SU-DHL-6 (cell line): ENCODE data around the gene CTNNBL1.

Experiments
- H2AFZ ChIP-seq: fragments of 200-600 bp; sonication (generic); 2 replicates; pipeline ENCODE4 v1.6.1; 2014; ENCODE audit warnings: low read depth, mild to moderate bottlenecking, moderate library complexity, mixed read lengths, antibody characterized with exemption, low read length; ENCODE audit not compliant: severe bottlenecking
- H3F3A ChIP-seq: fragments of 200-600 bp; shearing (Covaris generic); 2 replicates; pipeline ENCODE4 v1.6.0; 2016; ENCODE audit warnings: antibody characterized with exemption, mild to moderate bottlenecking; ENCODE audit not compliant: insufficient read depth
- H3K27ac ChIP-seq: fragments of 200-600 bp; sonication (generic); 2 replicates; pipeline ENCODE4 v1.5.1; 2016; ENCODE audit warnings: low read depth, mild to moderate bottlenecking, low read length, moderate library complexity, mixed read lengths
- H3K27me3 ChIP-seq: fragments of 200-600 bp; sonication (generic), shearing (Covaris generic); 2 replicates; pipeline ENCODE4 v1.6.0; 2014; ENCODE audit warnings: mild to moderate bottlenecking, low read length
- H3K36me3 ChIP-seq: fragments of 200-600 bp; sonication (generic); 2 replicates; pipeline ENCODE4 v1.6.1; 2014; ENCODE audit warnings: mild to moderate bottlenecking, low read length, mixed read lengths
- H3K4me2 ChIP-seq: fragments of 300-600, 200-600 bp; shearing (Covaris generic), sonication (generic); 2 replicates; pipeline ENCODE4 v1.6.0; 2014; ENCODE audit warnings: low read length, low read depth, mild to moderate bottlenecking; ENCODE audit not compliant: poor library complexity, severe bottlenecking
- H3K4me3 ChIP-seq: fragments of 200-600 bp; sonication (generic); 2 replicates; pipeline ENCODE4 v1.5.1; 2014; ENCODE audit warnings: antibody characterized with exemption, low read length, mild to moderate bottlenecking, mixed read lengths; ENCODE audit not compliant: insufficient read depth, poor library complexity, severe bottlenecking
- H3K79me2 ChIP-seq: fragments of 200-600 bp; sonication (generic); 2 replicates; pipeline ENCODE4 v1.6.1; 2014; ENCODE audit warnings: mild to moderate bottlenecking, low read length, moderate library complexity; ENCODE audit not compliant: insufficient read depth
- H3K9ac ChIP-seq: fragments of 200-600 bp; sonication (generic); 2 replicates; pipeline ENCODE4 v1.7.0; 2014; ENCODE audit warnings: mild to moderate bottlenecking, low read length
- H3K9me2 ChIP-seq: fragments of 200-600 bp; sonication (generic); replicated peaks from 2 replicates; pipeline ENCODE4 v1.6.1; 2014; ENCODE audit warnings: low read length; ENCODE audit not compliant: insufficient read depth
- H3K9me3 ChIP-seq: fragments of 200-600 bp; sonication (generic); 2 replicates; pipeline ENCODE4 v1.6.1; 2014; ENCODE audit warnings: low read length, mixed read lengths; ENCODE audit not compliant: insufficient read depth
- H4K20me1 ChIP-seq: fragments of 200-600 bp; sonication (generic); 2 replicates; pipeline ENCODE4 v1.6.1; 2014; ENCODE audit warnings: low read depth, mild to moderate bottlenecking, antibody characterized with exemption, low read length, moderate library complexity, mixed read lengths
- CTCF ChIP-seq: fragments of 200-600 bp; sonication (generic); IDR thresholded peaks from one replicate; pipeline ENCODE4 v1.5.1; 2017; ENCODE audit warnings: antibody characterized with exemption, mild to moderate bottlenecking, low read length, moderate library complexity; ENCODE audit not compliant: insufficient read depth, poor library complexity, severe bottlenecking
- EZH2phosphoT487 ChIP-seq: fragments of 200-600 bp; sonication (generic), shearing (Covaris generic); conservative IDR thresholded peaks from 2 replicates; pipeline ENCODE4 v1.6.1; 2018; ENCODE audit warnings: mild to moderate bottlenecking, antibody characterized with exemption, low read length, moderate library complexity, mixed read lengths

The CTNNBL1 gene

GRCh38 chr20:37729909-37730308, 36.1 kb downstream of the CTNNBL1 start:
- H3K79me2 ChIP-seq = peaks cover 13% of the 10 kb centered on the region

GRCh38 chr20:37733416-37733815, 39.6 kb downstream of the CTNNBL1 start:
- Histone ChIP-seq H3K79me2 (peaks cover 13% of the 10 kb centered on the region), H3K36me3 (0 out of 2 replicates have a peak, but pooled peaks cover 3% of the 10 kb centered on the region), H3K27ac (no peak overlapping the region), H3K9me3 (no peaks in the 10 kb centered on the region), H4K20me1 (no peaks in the 10 kb centered on the region; the same call in 1 of the 2 replicates), H3K27me3 (no peaks in the 10 kb centered on the region), H3K4me3 (no peak overlapping the region), H3K9me2 (no peaks in the 10 kb centered on the region), H3F3A (no peaks in the 10 kb centered on the region), H2AFZ (no peak overlapping the region), H3K9ac (no peak overlapping the region), H3K4me2 (no peak overlapping the region)
- TF ChIP-seq CTCF (no peak), EZH2phosphoT487 (no peak)

More at GRCh38 chr20:37729909-37730308, 36.1 kb downstream of the CTNNBL1 start:
- Histone ChIP-seq H4K20me1 (peaks cover 3% of the 10 kb centered on the region; the same call in 1 of the 2 replicates), H3K4me2 (no peak overlapping the region), H2AFZ (no peak overlapping the region), H3K9ac (no peak overlapping the region), H3K36me3 (0 out of 2 replicates have a peak, but pooled peaks cover 2% of the 10 kb centered on the region), H3F3A (no peaks in the 10 kb centered on the region), H3K27ac (no peak overlapping the region), H3K4me3 (no peak overlapping the region), H3K9me3 (no peaks in the 10 kb centered on the region), H3K9me2 (no peaks in the 10 kb centered on the region), H3K27me3 (no peaks in the 10 kb centered on the region)
- TF ChIP-seq EZH2phosphoT487 = no peak
- no peak for TF ChIP-seq CTCF

- TF ChIP-seq CTCF (no peak), EZH2phosphoT487 (no peak)
- H3K4me2 ChIP-seq = no peak overlapping the region
- H3K27ac ChIP-seq = no peak overlapping the region
- no peaks in the 10 kb centered on the region for H3K9me2 ChIP-seq
- H3K36me3 ChIP-seq = 0 out of 2 replicates have a peak, but pooled peaks cover 7% of the 10 kb centered on the region
- no peak overlapping the region for H2AFZ ChIP-seq
- no peak overlapping the region for H3K9ac ChIP-seq
- no peaks in the 10 kb centered on the region; the same call in 1 of the 2 replicates for H4K20me1 ChIP-seq
- no peak overlapping the region for H3K4me3 ChIP-seq
- no peaks in the 10 kb centered on the region for H3F3A ChIP-seq
- H3K79me2 ChIP-seq = peaks cover 7% of the 10 kb centered on the region
- H3K27me3 ChIP-seq = no peaks in the 10 kb centered on the region
- H3K9me3 ChIP-seq = no peaks in the 10 kb centered on the region
These were observed 40.6 kb downstream of the CTNNBL1 start for GRCh38 chr20:37734228-37734985.
